PC-9 (cell line): ENCODE measurements around the gene PPY.

ENCODE experiments used
- EZH2 ChIP-seq: fragments of 200-600 bp; sonication (generic); IDR thresholded peaks from 2 replicates; pipeline ENCODE4 v1.8.0; 2017; ENCODE audit warnings: antibody characterized with exemption, low read depth
- TF ChIP-seq, protein P1 (sequence below): fragments of 200-600 bp; sonication (generic); conservative IDR thresholded peaks from 2 replicates; pipeline ENCODE4 v1.6.1; 2017; ENCODE audit warnings: mixed run types, antibody characterized with exemption, mild to moderate bottlenecking, moderate library complexity

DNA sequence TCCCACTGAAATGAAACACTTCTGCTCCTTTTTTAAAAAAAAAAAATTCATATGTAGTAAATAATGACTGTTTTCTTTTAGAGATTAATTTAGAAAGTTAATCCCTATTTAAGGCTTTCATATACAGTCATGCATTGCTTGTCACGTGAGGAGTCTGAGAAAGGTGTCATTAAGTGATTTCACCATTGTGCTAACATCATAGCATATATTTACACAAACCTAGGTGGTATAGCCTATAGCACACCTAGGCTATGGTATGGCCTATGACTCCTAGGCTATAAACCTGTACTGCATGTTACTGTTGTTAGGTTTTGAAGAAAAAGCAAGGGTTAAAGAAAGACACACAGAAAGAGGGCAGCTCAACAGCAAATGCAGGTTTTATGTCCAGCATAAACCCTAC lies 13.7 kb downstream of the PPY start:
- TF ChIP-seq, protein P1, sequence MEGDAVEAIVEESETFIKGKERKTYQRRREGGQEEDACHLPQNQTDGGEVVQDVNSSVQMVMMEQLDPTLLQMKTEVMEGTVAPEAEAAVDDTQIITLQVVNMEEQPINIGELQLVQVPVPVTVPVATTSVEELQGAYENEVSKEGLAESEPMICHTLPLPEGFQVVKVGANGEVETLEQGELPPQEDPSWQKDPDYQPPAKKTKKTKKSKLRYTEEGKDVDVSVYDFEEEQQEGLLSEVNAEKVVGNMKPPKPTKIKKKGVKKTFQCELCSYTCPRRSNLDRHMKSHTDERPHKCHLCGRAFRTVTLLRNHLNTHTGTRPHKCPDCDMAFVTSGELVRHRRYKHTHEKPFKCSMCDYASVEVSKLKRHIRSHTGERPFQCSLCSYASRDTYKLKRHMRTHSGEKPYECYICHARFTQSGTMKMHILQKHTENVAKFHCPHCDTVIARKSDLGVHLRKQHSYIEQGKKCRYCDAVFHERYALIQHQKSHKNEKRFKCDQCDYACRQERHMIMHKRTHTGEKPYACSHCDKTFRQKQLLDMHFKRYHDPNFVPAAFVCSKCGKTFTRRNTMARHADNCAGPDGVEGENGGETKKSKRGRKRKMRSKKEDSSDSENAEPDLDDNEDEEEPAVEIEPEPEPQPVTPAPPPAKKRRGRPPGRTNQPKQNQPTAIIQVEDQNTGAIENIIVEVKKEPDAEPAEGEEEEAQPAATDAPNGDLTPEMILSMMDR: no peak
- no peak for TF ChIP-seq EZH2
